SH-SY5Y (cell line): ENCODE measurements around the gene GBP2.

Experiments
- GATA2 ChIP-seq: IDR thresholded peaks from 2 replicates; pipeline ENCODE4 v1.6.1; 2011; ENCODE audit warnings: mild to moderate bottlenecking, low read depth, low read length
- GATA3 ChIP-seq: IDR thresholded peaks from 2 replicates; pipeline ENCODE4 v1.6.1; 2011; ENCODE audit warnings: low read depth, mild to moderate bottlenecking, low read length, moderate library complexity

GRCh38 chr1:89104687-89105086 is 21.2 kb downstream of the GBP2 start:
- TF ChIP-seq GATA2 (no peak), GATA3 (no peak)
